CD4-positive, alpha-beta T cell treated with Interleukin-4 for 1 hour (primary cell): ENCODE measurements around the gene MLST8.

Source experiments
- DNase-seq, 2 donors: peaks; one replicate each; pipeline ENCODE4 v3.0.0-alpha.2; 2020 to 2022

The MLST8 gene, protein sequence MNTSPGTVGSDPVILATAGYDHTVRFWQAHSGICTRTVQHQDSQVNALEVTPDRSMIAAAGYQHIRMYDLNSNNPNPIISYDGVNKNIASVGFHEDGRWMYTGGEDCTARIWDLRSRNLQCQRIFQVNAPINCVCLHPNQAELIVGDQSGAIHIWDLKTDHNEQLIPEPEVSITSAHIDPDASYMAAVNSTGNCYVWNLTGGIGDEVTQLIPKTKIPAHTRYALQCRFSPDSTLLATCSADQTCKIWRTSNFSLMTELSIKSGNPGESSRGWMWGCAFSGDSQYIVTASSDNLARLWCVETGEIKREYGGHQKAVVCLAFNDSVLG

DNA sequence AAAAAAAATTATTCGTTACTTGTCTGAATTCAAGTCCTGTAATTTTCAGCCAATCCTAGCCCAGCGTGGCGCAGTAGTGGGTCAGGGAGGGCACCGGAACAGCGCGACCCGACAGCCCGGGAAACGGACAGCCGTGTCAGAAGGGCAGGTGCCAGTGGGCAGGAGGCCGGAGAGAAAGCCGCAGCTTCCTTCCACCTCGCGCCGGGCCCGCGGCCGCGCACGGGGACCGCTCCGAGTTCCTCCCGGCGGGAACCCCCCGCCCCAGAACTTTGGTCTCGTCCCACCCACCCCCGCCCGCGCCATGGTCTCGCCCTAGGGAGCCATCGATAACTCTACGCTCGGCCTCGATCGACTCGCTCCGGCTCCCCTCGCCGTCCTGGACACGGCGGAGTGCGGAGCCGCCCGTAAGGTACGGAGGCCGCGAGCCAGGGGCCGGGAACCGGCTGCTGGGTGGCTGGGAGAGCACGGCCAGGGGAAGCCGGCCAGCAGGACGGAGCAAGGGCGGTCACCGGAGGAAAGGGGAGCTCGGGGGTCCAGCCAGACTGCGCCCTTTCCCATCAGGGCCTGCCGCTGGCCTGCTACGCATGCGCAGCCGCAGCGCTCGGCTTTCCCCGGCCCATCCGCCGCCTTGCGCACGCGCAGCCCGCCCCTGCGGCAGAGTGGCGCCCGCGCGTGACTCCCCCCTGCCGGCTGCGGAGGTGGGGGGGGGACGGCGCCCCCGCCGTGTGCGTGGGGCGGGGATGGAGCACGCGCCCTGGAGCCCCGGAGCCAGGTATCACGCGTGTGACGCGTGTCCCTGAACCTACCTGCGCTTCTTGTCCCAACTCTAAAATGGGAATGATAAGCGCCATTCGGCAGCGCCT lies at the start of gene MLST8:
MLST8 (plus strand) TSS at position 351 of the 863 bp plus-strand sequence. CDS start 632 bp downstream, outside the sequence.
- DNase-seq: peak; percentile 89 to 93

GRCh38 chr16:2155977-2156848 lies 49.0 kb upstream of the MLST8 start:
- DNase-seq: no peak

- no peak for DNase-seq
Observed at GRCh38 chr16:2156849-2157224, 48.4 kb upstream of the MLST8 start.

DNA sequence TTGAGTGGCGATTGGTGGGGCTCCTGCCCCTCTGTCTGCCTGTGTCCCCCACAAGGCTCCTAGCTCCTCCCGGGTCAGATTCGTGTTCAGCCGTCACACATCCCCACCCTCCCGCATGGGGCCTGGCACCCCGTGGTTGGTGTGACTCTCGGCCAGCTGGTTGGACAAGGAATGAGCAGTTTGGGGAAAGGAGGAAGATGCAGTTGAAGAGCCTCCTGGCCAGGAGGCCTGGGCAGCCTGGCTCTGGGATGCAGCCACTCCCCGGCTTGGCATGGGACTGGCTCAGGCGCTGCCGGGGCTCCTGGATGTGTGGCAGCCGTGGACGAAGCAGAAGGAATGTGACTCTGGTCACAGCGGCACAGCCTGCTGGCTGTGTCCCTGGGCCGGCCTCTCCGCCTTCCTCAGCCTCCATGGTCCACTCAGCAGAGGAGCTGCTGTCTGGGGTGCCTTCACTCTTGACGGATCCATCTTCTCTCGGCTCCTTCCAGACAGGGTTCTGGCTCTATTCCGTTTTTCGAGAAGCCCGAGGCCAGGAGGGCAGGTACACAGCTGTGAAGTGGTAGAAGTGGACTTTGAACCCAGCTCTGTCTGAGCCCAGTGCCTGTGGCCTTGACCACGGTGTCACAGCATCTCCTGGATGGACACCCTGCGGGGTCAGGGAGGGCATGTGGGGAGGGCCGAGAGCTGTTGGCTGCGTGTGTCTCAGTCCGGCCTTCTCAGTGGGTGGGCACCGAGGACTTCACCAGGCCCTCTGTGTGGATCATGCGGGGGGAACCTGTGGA lies 47.6 kb upstream of the MLST8 start:
- no peak for DNase-seq

DNA sequence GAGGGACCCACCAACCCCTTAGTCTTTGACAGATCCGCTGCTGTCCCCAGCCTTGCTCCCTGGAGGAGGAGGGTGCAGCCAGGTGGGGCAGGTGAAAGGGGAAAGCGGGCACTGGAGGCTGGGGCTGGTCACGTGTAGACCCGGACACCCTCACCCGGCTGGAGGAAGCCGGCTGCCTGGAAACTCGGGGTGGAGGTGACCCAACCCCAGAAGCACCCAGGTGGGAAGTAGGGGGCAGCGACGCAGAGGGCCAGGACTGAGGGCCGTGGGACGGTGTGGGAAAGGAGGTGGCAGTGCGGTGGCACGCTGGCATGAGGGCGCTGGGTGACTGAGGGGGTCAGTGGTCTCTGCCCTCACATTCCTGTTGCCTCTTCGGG lies 47.0 kb upstream of the MLST8 start:
- no peak for DNase-seq

GRCh38 chr16:2159175-2159838 lies 45.9 kb upstream of the MLST8 start:
- no peak for DNase-seq

- DNase-seq: no peak
Observed at GRCh38 chr16:2160915-2161551, 44.2 kb upstream of the MLST8 start.

- DNase-seq: no peak
Observed at GRCh38 chr16:2161911-2162310, 43.3 kb upstream of the MLST8 start.

GRCh38 chr16:2162676-2163118 lies 42.6 kb upstream of the MLST8 start:
- no peak for DNase-seq

DNA sequence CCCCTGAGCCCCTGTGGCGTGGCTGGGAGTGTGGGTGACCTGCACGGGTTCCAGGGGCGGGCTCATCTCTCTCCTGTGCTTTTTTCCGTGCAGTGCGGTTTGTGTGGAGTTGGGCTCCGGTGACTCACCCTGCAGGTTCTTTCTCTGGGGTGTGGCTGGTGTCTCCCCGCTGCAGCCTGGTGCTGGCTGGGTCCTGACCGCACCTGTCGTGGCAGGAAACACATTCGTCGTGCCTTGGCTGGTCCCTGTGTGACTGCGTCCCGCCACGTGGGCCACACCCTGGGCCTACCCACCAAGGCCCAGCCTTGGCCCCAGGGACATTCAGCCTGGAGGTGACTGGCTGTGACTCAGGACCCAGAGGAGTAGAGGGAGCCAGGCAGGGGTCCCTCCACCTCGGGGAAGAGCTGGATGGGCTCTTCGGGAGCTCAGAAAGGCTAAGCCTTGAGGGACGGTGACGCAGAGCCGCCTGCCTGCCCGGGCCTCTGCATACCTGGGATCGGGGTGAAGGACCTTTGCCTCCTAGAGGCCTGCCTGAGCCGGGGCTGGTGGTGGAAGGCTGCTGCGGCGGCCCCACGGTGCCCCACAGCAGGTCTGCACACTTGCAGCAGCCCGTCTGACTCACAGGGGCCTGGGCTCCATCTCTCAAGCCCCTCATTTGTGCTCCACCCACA lies 41.9 kb upstream of the MLST8 start:
- DNase-seq: peak in 1 of 2 donors; percentile 31

GRCh38 chr16:2165861-2166260 lies 39.4 kb upstream of the MLST8 start:
- no peak for DNase-seq

DNA sequence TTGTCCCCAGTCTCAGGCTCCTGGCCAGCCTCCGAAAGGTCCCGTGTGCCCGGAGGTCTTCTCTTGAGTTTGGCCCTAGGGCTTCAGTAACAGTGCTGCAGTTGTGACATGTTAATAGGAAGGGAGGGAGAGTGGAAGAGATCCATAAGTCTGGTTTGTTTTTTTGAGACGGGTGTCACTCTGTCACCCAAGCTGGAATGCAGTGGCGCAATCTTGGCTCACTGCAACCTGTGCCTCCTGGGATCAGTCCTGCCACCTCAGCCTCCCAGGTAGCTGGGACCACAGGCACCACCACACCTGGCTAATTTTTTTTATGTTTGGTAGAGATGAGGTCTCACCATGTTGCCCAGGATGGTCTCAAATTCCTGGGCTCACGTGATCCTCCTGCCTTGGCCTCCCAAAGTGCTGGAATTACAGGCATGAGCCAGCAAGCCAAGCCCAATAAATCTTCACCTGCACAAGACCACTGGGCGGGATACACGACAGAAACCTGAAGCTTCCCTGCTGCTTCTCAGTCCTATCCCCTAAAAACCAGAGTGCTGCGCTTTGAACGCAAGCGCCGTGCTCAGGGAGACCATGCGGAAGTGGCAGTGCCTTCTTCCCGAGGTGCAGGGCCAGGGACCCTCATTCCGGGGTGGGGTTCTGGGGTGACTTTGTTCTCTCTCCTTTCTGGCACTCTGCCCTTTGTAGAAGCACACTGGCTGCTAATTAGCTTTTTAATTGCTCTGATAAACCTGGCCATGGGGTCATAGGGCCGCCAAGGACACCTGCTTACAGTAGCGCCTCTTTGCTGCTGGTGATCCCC lies 38.8 kb upstream of the MLST8 start:
- DNase-seq: no peak

- DNase-seq: no peak
Observed at GRCh38 chr16:2167068-2167638, 38.1 kb upstream of the MLST8 start.

DNA sequence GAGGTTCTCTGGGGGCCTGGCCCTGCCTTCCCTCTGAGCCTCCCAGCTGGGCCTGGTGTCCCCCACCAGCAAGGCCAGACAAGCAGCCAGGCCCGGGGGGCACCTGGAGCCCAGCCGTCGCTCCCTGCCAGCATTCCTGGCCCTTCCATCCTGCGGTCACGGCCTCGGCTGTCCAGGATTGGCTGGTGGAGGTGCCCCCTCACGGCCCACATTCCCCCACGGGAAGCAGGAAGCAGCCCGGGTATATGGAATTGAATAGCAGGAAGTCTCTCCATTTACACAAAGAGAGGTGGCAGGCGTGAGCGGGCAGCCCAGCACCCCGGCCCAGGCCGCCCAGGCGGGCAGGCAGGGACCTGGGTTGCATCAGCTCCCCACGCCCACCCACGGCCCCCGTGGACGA lies 35.2 kb upstream of the MLST8 start:
- no peak for DNase-seq

DNA sequence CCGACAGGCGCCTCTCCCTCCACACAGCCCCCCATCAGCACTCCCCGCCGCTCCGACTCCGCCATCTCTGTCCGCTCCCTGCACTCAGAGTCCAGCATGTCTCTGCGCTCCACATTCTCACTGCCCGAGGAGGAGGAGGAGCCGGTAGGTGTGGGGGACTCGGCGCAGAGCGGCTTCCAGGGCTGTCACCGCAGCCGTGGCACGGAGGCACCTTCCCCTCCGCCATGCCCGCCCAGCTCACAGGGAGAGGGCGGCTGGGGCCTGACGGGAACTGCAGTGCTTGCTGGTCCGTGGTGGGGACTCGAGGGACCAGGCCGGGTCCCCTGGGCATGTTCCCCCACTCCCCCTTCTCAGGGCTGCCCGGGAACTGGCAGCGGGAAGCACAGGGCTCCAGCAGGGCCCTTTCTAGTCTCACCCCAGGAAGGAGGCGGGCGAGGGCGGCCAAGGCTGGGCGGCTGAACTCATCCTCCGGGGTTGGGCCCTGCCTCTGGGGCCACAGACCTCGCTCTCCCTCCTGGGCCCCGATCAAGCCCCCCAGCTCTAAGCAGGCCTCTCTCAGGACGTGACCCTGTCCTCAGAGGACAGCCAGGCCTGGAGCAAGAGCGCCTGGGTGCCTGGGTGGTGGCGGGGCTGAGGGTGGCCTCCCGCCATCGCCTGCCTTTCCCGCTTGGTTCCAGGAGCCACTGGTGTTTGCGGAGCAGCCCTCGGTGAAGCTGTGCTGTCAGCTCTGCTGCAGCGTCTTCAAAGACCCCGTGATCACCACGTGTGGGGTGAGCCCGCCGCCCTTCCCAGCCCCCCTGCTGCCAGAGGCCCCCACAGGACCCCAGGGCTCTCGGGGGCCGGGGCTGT lies 34.4 kb upstream of the MLST8 start:
- DNase-seq: no peak

GRCh38 chr16:2171601-2172178 lies 33.6 kb upstream of the MLST8 start:
- no peak for DNase-seq

DNA sequence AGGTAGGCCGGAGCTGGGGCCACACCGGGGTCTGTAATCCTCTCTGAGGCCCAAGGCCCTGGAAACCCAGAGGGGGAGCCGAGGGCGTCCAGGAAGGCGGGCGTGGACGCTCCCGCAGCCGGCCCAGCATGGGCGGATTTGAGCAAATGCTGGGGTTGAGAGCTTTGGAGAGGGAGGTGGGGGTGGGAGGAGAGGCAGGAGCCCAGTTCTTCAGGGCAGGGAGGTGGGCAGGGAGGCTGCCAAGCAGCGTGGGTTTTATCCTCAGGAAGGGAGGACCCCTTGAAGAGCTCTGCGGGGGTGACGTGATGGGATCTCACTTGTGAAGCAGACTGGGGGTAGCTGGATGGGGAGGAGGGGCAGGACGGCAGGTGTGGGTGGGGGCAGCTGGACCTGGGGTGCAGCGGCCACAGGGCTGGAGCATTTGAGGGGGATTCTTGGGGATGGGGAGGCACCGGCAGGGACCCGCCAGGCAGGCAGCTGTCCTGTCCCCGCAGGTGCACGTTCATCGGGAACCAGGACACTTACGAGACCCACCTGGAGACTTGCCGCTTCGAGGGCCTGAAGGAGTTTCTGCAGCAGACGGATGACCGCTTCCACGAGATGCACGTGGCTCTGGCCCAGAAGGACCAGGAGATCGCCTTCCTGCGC lies 32.4 kb upstream of the MLST8 start:
- DNase-seq: no peak
